Mesendoderm (in vitro differentiated cells): ENCODE measurements around the gene TXNRD2.

Experiments used
- DNase-seq: peaks from one replicate; pipeline ENCODE4 v3.0.0; 2013
- H2AK5ac ChIP-seq: 2 replicates; pipeline ENCODE4 v1.6.1; 2013; ENCODE audit warnings: low read length, inconsistent platforms
- H2BK120ac ChIP-seq: 2 replicates; pipeline ENCODE4 v1.6.1; 2013; ENCODE audit warnings: low read depth, mild to moderate bottlenecking, low read length, moderate library complexity, mixed read lengths
- H2BK15ac ChIP-seq: replicated peaks from 2 replicates; pipeline ENCODE4 v1.6.1; 2013; ENCODE audit warnings: low read depth, mild to moderate bottlenecking, moderate library complexity
- H2BK5ac ChIP-seq: 2 replicates; pipeline ENCODE4 v1.6.1; 2013; ENCODE audit warnings: low read length, inconsistent platforms
- H3K18ac ChIP-seq: 2 replicates; pipeline ENCODE4 v1.6.1; 2013; ENCODE audit warnings: mild to moderate bottlenecking, low read length, mixed read lengths
- H3K23ac ChIP-seq: one replicate; pipeline ENCODE4 v1.6.1; 2013; ENCODE audit warnings: low read length
- H3K27ac ChIP-seq: 2 replicates; pipeline ENCODE4 v1.5.1; 2013; ENCODE audit warnings: low read depth, mild to moderate bottlenecking, inconsistent platforms, low read length, moderate library complexity
- H3K27me3 ChIP-seq: 2 replicates; pipeline ENCODE4 v1.6.1; 2013; ENCODE audit warnings: low read length, control low read depth, mild to moderate bottlenecking, inconsistent platforms; ENCODE audit not compliant: insufficient read depth, poor library complexity
- H3K36me3 ChIP-seq: 2 replicates; pipeline ENCODE4 v1.6.1; 2013; ENCODE audit warnings: low read length, inconsistent platforms; ENCODE audit not compliant: control insufficient read depth, insufficient read depth
- H3K4ac ChIP-seq: one replicate; pipeline ENCODE4 v1.6.1; 2013; ENCODE audit warnings: low read depth, mild to moderate bottlenecking, low read length, moderate library complexity
- H3K4me1 ChIP-seq: 2 replicates; pipeline ENCODE4 v1.6.1; 2013; ENCODE audit warnings: low read depth, low read length, inconsistent platforms; ENCODE audit not compliant: control insufficient read depth
- H3K4me2 ChIP-seq: 2 replicates; pipeline ENCODE4 v1.6.1; 2013; ENCODE audit warnings: low read length
- H3K4me3 ChIP-seq: 2 replicates; pipeline ENCODE4 v1.5.1; 2013; ENCODE audit warnings: mild to moderate bottlenecking, low read length
- H3K56ac ChIP-seq: one replicate; pipeline ENCODE4 v1.6.1; 2013; ENCODE audit warnings: low read length
- H3K79me1 ChIP-seq: 2 replicates; pipeline ENCODE4 v1.6.1; 2013; ENCODE audit warnings: low read length, inconsistent platforms
- H3K79me2 ChIP-seq: 2 replicates; pipeline ENCODE4 v1.6.1; 2013; ENCODE audit warnings: mild to moderate bottlenecking, low read length; ENCODE audit not compliant: control insufficient read depth, insufficient read depth
- H3K9ac ChIP-seq: 2 replicates; pipeline ENCODE4 v1.6.1; 2013; ENCODE audit warnings: low read length, inconsistent platforms
- H4K5ac ChIP-seq: one replicate; pipeline ENCODE4 v1.6.1; 2013; ENCODE audit warnings: low read length
- H4K8ac ChIP-seq: one replicate; pipeline ENCODE4 v1.6.1; 2013; ENCODE audit warnings: low read depth, mild to moderate bottlenecking, control low read depth, low read length, moderate library complexity
- WGBS: extraction: QIAGEN DNeasy Blood & Tissue Kit; methylation state at CpG from one replicate; pipeline ENCODE4 v1.1.7; 2013; ENCODE audit warnings: low lambda C conversion rate, missing lambda C conversion rate; ENCODE audit not compliant: insufficient coverage; ENCODE audit errors: extremely low coverage; 5-methylcytosine and 5-hydroxymethylcytosine counted together

TXNRD2 gene

GRCh38 chr22:19984851-19985811 is 43.5 kb upstream of the TXNRD2 start:
- Histone ChIP-seq H2AK5ac (no peak overlapping the region), H3K36me3 (no peaks in the 10 kb centered on the region), H4K8ac (no peak overlapping the region), H3K23ac (no peak overlapping the region), H3K9ac (no peak overlapping the region), H3K4me2 (no peak overlapping the region), H3K79me1 (peaks cover 7% of the 10 kb centered on the region), H3K79me2 (no peaks in the 10 kb centered on the region), H3K27ac (no peak overlapping the region), H3K18ac (no peak overlapping the region), H3K56ac (peak overlapping the region; percentile 7), H4K5ac (no peak overlapping the region), H3K27me3 (no peaks in the 10 kb centered on the region), H3K4ac (no peak overlapping the region), H3K4me3 (no peak overlapping the region), H2BK15ac (no peak overlapping the region), H3K4me1 (peaks cover 5% of the 10 kb centered on the region), H2BK5ac (no peak overlapping the region), H2BK120ac (no peak overlapping the region)
- no peak for DNase-seq
- WGBS: no CpG with 5 or more reads among the region's 11 CpGs

- peak; percentile 79 for DNase-seq
- WGBS: no CpG with 5 or more reads among the region's 19 CpGs
- no peaks in the 10 kb centered on the region for H3K27me3 ChIP-seq
These were observed 42.7 kb upstream of the TXNRD2 start for GRCh38 chr22:19984201-19984753.

GRCh38 chr22:19983741-19984140 is 42.1 kb upstream of the TXNRD2 start:
- no peak overlapping the region for H2AK5ac ChIP-seq

More at GRCh38 chr22:19984201-19984753, 42.7 kb upstream of the TXNRD2 start:
- Histone ChIP-seq H3K79me1 (peaks cover 7% of the 10 kb centered on the region), H2BK5ac (no peak overlapping the region), H3K9ac (no peak overlapping the region), H2AK5ac (no peak overlapping the region), H3K4me3 (no peak overlapping the region), H4K5ac (no peak overlapping the region), H4K8ac (no peak overlapping the region), H3K4ac (no peak overlapping the region), H3K23ac (no peak overlapping the region), H3K18ac (no peak overlapping the region), H3K36me3 (peaks cover 1% of the 10 kb centered on the region), H2BK120ac (no peak overlapping the region), H3K79me2 (no peaks in the 10 kb centered on the region), H2BK15ac (no peak overlapping the region), H3K56ac (peak overlapping the region; percentile 5), H3K27ac (no peak overlapping the region), H3K4me2 (no peak overlapping the region), H3K4me1 (peaks cover 5% of the 10 kb centered on the region)

GRCh38 chr22:19982991-19983578 is 41.5 kb upstream of the TXNRD2 start:
- H3K4me3 ChIP-seq: no peak overlapping the region
- no peaks in the 10 kb centered on the region for H3K79me2 ChIP-seq
- no peak overlapping the region for H3K4ac ChIP-seq
- no peak overlapping the region for H2BK5ac ChIP-seq
- H4K5ac ChIP-seq: no peak overlapping the region
- H3K27me3 ChIP-seq: no peaks in the 10 kb centered on the region
- no peak for DNase-seq
- no CpG with 5 or more reads among the region's 8 CpGs for WGBS
- no peak overlapping the region for H2AK5ac ChIP-seq
- no peak overlapping the region for H3K23ac ChIP-seq
- no peak overlapping the region for H2BK15ac ChIP-seq
- H3K4me2 ChIP-seq: no peak overlapping the region
- peaks cover 5% of the 10 kb centered on the region for H3K4me1 ChIP-seq
- H3K27ac ChIP-seq: no peak overlapping the region
- peaks cover 4% of the 10 kb centered on the region for H3K36me3 ChIP-seq
- H3K79me1 ChIP-seq: peaks cover 7% of the 10 kb centered on the region
- no peak overlapping the region for H4K8ac ChIP-seq
- no peak overlapping the region for H2BK120ac ChIP-seq
- no peak overlapping the region for H3K18ac ChIP-seq
- H3K9ac ChIP-seq: no peak overlapping the region
- H3K56ac ChIP-seq: no peak overlapping the region

More at GRCh38 chr22:19983741-19984140, 42.1 kb upstream of the TXNRD2 start:
- H3K27ac ChIP-seq: no peak overlapping the region
- H4K8ac ChIP-seq: no peak overlapping the region
- no peak for DNase-seq
- H3K79me1 ChIP-seq: peaks cover 7% of the 10 kb centered on the region
- H3K4me1 ChIP-seq: peaks cover 5% of the 10 kb centered on the region
- no peak overlapping the region for H3K4me2 ChIP-seq
- H3K4ac ChIP-seq: no peak overlapping the region
- WGBS: no CpG with 5 or more reads among the region's 5 CpGs
- H3K9ac ChIP-seq: no peak overlapping the region
- H2BK5ac ChIP-seq: no peak overlapping the region
- no peak overlapping the region for H4K5ac ChIP-seq
- H3K23ac ChIP-seq: no peak overlapping the region
- H3K27me3 ChIP-seq: no peaks in the 10 kb centered on the region
- H3K36me3 ChIP-seq: peaks cover 3% of the 10 kb centered on the region
- H3K56ac ChIP-seq: no peak overlapping the region
- H3K4me3 ChIP-seq: no peak overlapping the region
- no peaks in the 10 kb centered on the region for H3K79me2 ChIP-seq
- H2BK120ac ChIP-seq: no peak overlapping the region
- H3K18ac ChIP-seq: no peak overlapping the region
- no peak overlapping the region for H2BK15ac ChIP-seq

- H4K5ac ChIP-seq: no peak overlapping the region
- H4K8ac ChIP-seq: no peak overlapping the region
- no peak overlapping the region for H3K4me2 ChIP-seq
- H3K79me2 ChIP-seq: no peaks in the 10 kb centered on the region
- H3K18ac ChIP-seq: no peak overlapping the region
- H3K9ac ChIP-seq: no peak overlapping the region
- H3K56ac ChIP-seq: no peak overlapping the region
- H3K23ac ChIP-seq: no peak overlapping the region
- H3K4me3 ChIP-seq: no peak overlapping the region
- peaks cover 5% of the 10 kb centered on the region for H3K4me1 ChIP-seq
- H2BK5ac ChIP-seq: no peak overlapping the region
- no peak overlapping the region for H2AK5ac ChIP-seq
- H3K27me3 ChIP-seq: no peaks in the 10 kb centered on the region
- no CpG with 5 or more reads among the region's 16 CpGs for WGBS
- H2BK15ac ChIP-seq: no peak overlapping the region
- no peak for DNase-seq
- H2BK120ac ChIP-seq: no peak overlapping the region
- no peak overlapping the region for H3K27ac ChIP-seq
- peaks cover 4% of the 10 kb centered on the region for H3K36me3 ChIP-seq
- H3K4ac ChIP-seq: no peak overlapping the region
- peaks cover 7% of the 10 kb centered on the region for H3K79me1 ChIP-seq
These were observed 40.6 kb upstream of the TXNRD2 start for GRCh38 chr22:19981961-19982920.
